ENCODE measurements around the gene AKAP6. TPM values are rescaled to one million over a fixed set of nuclear protein-coding genes. Genes with fewer than 3 reads are reported as not detected.

The AKAP6 gene
- total RNA-seq, 1 donor from 2014 or later: 7.7 TPM

DNA sequence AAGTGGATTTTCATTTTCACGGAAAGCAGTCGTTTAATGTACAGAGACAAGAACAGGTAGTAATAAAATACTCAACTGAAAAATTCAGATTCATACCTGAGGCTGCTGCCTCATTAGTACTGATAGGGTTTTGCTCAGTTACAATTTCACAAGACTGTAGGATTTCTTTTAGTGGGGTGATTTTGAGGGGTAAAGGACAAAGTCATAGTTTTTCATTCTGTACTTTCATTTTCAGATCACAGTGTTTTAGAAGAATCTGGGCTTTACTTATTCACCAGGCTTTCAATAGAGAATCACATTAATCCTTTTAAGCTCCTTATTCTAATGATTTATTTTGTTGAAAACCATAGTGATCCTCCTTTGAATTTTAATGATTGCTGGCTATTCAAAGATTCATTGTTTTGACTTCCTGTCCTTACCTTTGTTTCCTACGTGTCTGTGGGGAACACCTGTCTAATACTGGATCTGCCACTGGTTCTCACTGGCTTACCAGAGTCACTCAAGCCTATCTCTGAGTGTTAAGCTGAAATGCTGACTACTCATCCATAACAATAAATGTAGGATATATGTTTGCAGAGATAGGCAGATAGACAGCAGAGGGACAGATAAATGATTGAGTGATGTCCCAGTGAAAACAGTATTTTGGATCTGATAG lies 365.8 kb downstream of the AKAP6 start:
- Histone ChIP-seq H3K9me3 (no peaks in the 10 kb centered on the region), H3K4me1 (no peaks in the 10 kb centered on the region), H3K27me3 (no peaks in the 10 kb centered on the region), H3K27ac (no peak overlapping the region), H3K36me3 (no peaks in the 10 kb centered on the region), H3K4me3 (no peak overlapping the region)
- TF ChIP-seq, protein P1, sequence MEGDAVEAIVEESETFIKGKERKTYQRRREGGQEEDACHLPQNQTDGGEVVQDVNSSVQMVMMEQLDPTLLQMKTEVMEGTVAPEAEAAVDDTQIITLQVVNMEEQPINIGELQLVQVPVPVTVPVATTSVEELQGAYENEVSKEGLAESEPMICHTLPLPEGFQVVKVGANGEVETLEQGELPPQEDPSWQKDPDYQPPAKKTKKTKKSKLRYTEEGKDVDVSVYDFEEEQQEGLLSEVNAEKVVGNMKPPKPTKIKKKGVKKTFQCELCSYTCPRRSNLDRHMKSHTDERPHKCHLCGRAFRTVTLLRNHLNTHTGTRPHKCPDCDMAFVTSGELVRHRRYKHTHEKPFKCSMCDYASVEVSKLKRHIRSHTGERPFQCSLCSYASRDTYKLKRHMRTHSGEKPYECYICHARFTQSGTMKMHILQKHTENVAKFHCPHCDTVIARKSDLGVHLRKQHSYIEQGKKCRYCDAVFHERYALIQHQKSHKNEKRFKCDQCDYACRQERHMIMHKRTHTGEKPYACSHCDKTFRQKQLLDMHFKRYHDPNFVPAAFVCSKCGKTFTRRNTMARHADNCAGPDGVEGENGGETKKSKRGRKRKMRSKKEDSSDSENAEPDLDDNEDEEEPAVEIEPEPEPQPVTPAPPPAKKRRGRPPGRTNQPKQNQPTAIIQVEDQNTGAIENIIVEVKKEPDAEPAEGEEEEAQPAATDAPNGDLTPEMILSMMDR (IDR thresholded peaks at IDR 0.05): no peak
- DNase-seq (no peak), ATAC-seq (no peak)
- intact Hi-C loops (cut with DNase I): no loop called here

DNA sequence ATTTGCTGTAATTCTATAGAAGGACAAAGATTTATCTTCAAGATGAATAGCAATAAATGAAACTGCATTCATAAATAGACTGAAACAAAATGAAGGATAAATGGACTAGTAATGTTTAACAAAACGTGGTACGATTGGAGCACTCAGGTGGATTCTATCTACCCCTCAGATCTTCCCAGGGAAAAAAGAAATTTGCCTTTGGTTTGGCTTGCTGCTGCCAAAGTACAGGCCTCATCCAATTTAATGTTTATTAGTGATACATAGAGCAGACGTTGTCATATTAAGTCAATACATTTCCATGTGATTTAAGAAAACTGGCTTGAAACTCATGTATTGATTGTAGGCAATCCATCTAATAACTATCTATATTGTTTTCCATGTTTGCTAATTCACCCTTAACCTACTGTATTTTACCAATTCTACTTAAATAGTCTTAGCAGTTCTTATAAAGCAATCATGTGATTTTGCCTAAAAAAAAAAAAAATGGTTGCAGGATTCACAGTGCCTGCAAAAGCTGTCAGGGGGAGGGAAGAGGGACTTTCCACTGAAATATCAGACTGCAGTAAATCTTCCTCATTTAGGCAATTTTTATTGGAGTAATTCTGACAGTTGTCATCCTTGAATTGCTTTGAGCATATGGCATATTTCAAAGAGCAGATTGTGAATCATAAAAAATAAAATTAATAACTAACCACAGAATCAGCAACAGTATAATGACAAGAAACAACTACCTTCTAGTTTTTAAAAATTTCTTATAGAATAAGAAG lies 367.4 kb downstream of the AKAP6 start:
- H3K4me1 ChIP-seq: no peaks in the 10 kb centered on the region
- H3K27ac ChIP-seq: no peak overlapping the region
- no peak for DNase-seq
- H3K9me3 ChIP-seq: no peaks in the 10 kb centered on the region
- no peak overlapping the region for H3K4me3 ChIP-seq
- no peaks in the 10 kb centered on the region for H3K36me3 ChIP-seq
- TF ChIP-seq, protein P1 (IDR thresholded peaks at IDR 0.05): no peak
- intact Hi-C loops (cut with DNase I): no loop called here
- H3K27me3 ChIP-seq: no peaks in the 10 kb centered on the region
- no peak for ATAC-seq

DNA sequence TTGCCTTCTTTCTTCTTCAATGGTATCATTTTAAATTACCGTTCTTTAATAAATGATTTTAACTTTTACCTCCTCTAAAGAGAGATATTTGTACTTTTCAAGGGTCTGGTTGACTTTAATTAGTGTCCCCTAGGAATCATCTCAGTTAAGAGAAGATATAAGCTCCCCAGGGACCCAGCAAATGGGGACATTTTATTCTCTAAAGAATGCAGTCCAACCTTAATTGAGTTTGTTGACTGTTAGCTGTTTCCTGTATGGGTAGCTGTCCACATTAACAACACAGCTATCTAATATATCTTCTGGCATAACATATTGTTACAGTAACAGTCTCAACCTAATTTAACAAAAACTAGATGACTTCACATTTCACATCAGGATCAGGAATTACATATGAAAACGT lies 368.0 kb downstream of the AKAP6 start:
- TF ChIP-seq, protein P1 (IDR thresholded peaks at IDR 0.05): no peak
- intact Hi-C loops (cut with DNase I): no loop called here
- ATAC-seq (no peak), DNase-seq (no peak)
- no peak overlapping the region for H3K27ac ChIP-seq
- no peaks in the 10 kb centered on the region for H3K36me3 ChIP-seq
- no peaks in the 10 kb centered on the region for H3K9me3 ChIP-seq
- no peaks in the 10 kb centered on the region for H3K4me1 ChIP-seq
- no peak overlapping the region for H3K4me3 ChIP-seq
- no peaks in the 10 kb centered on the region for H3K27me3 ChIP-seq

DNA sequence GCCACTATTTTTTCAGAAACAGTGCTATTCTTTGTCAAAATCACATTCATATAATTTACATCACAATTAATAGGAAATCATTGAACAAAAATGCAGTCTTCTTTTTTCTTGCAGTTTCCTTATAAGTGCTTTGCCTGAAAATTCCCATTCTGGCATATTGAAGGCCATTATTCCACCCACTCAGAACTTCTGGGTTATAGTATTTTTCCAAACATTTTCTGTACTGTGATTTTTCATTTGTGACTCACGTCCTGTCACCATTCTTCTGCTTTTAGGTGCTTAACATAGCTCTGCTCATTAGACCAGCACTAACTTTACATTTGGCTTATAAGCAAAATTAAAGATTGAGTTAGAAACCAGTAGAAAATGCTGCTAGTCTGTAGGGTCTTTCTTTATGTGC lies 368.6 kb downstream of the AKAP6 start:
- no peak overlapping the region for H3K27ac ChIP-seq
- TF ChIP-seq, protein P1 (IDR thresholded peaks at IDR 0.05): no peak
- intact Hi-C loops (cut with DNase I): no loop called here
- DNase-seq (no peak), ATAC-seq (no peak)
- H3K27me3 ChIP-seq: no peaks in the 10 kb centered on the region
- no peaks in the 10 kb centered on the region for H3K36me3 ChIP-seq
- H3K4me1 ChIP-seq: peaks cover 2% of the 10 kb centered on the region
- H3K4me3 ChIP-seq: no peak overlapping the region
- H3K9me3 ChIP-seq: no peaks in the 10 kb centered on the region

DNA sequence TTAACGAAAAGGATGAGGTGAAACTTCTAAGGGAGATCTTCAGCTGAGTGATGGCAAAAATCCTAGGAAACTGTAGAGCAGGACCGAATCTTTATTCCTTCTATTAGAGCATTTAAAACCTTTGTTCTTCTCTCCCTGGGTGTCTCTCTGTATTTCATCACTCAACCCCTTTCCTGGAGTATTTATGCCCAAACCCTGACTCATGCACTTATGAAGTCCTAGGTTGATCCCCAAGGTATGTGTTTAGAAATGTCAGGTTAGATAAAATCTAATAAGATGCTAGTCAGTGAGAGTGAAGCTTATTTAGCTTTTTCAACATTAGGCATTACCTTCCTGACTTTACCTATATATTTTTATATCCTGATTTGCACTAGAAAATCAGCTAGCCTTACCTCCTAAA lies 369.7 kb downstream of the AKAP6 start:
- no peak for DNase-seq
- H3K4me1 ChIP-seq: peaks cover 6% of the 10 kb centered on the region
- no peaks in the 10 kb centered on the region for H3K27me3 ChIP-seq
- no peak for ATAC-seq
- intact Hi-C loops (cut with DNase I): no loop called here
- TF ChIP-seq, protein P1 (IDR thresholded peaks at IDR 0.05): no peak
- H3K27ac ChIP-seq: no peak overlapping the region
- H3K9me3 ChIP-seq: no peaks in the 10 kb centered on the region
- H3K36me3 ChIP-seq: no peaks in the 10 kb centered on the region
- H3K4me3 ChIP-seq: no peak overlapping the region
